Nephron (organoid): Measurements from ENCODE around the gene CEBPG.

Source experiments
- H3K27ac Mint-ChIP-seq, 3 experiments: 2 replicates each; pipeline ENCODE4 v1.8.0; 2020; ENCODE audit warnings: mixed read lengths in 3 of 3, mild to moderate bottlenecking in 2 of 3, moderate library complexity in 1 of 3
- H3K27me3 Mint-ChIP-seq: 2 replicates; pipeline ENCODE4 v1.8.0; 2021; ENCODE audit warnings: low read depth, mild to moderate bottlenecking, moderate library complexity, mixed read lengths
- H3K36me3 Mint-ChIP-seq: 2 replicates; pipeline ENCODE4 v1.8.0; 2020; ENCODE audit warnings: low read depth, mixed read lengths
- H3K4me1 Mint-ChIP-seq: 2 replicates; pipeline ENCODE4 v1.8.0; 2020; ENCODE audit warnings: mixed read lengths
- H3K4me3 Mint-ChIP-seq, 3 experiments: 2 replicates each; pipeline ENCODE4 v1.8.0; 2020; ENCODE audit warnings: mild to moderate bottlenecking in 3 of 3, mixed read lengths in 3 of 3, moderate library complexity in 2 of 3
- H3K9me3 Mint-ChIP-seq: 2 replicates; pipeline ENCODE4 v1.8.0; 2020; ENCODE audit warnings: mixed read lengths
- CTCF ChIP-seq, 3 experiments: fragments of 200-600 bp; sonication (generic); IDR thresholded peaks; one replicate each; pipeline ENCODE4 v1.5.0; 2021; ENCODE audit warnings: antibody characterized with exemption in 3 of 3; ENCODE audit not compliant: unreplicated experiment in 3 of 3

CEBPG gene

GRCh38 chr19:33348301-33349010, 25.1 kb upstream of the CEBPG start:
- no peaks in the 10 kb centered on the region for H3K9me3 Mint-ChIP-seq

GRCh38 chr19:33349319-33350289, 23.9 kb upstream of the CEBPG start:
- H3K36me3 Mint-ChIP-seq: no peaks in the 10 kb centered on the region
- H3K9me3 Mint-ChIP-seq: no peaks in the 10 kb centered on the region
- no peak for TF ChIP-seq CTCF (IDR thresholded peaks at IDR 0.05; ENCODE audit: unreplicated experiment in 3 of 3)
- no peak overlapping the region for H3K27ac Mint-ChIP-seq
- H3K4me3 Mint-ChIP-seq: no peak overlapping the region
- peaks cover 4% of the 10 kb centered on the region for H3K4me1 Mint-ChIP-seq
- peaks cover 43% of the 10 kb centered on the region for H3K27me3 Mint-ChIP-seq

More at GRCh38 chr19:33348301-33349010, 25.1 kb upstream of the CEBPG start:
- Mint-ChIP-seq H3K27me3 (peaks cover 48% of the 10 kb centered on the region), H3K36me3 (no peaks in the 10 kb centered on the region), H3K4me3 (no peak overlapping the region), H3K27ac (no peak overlapping the region), H3K4me1 (peaks cover 10% of the 10 kb centered on the region)
- no peak for TF ChIP-seq CTCF (IDR thresholded peaks at IDR 0.05; ENCODE audit: unreplicated experiment in 3 of 3)

GRCh38 chr19:33350538-33351309, 22.8 kb upstream of the CEBPG start:
- TF ChIP-seq CTCF (IDR thresholded peaks at IDR 0.05; ENCODE audit: unreplicated experiment in 3 of 3): no peak
- H3K27ac Mint-ChIP-seq: no peak overlapping the region

GRCh38 chr19:33355535-33355934, 18.0 kb upstream of the CEBPG start:
- no peak overlapping the region for H3K4me3 Mint-ChIP-seq
- H3K27me3 Mint-ChIP-seq: peaks cover 9% of the 10 kb centered on the region
- no peaks in the 10 kb centered on the region for H3K4me1 Mint-ChIP-seq
- no peak for TF ChIP-seq CTCF (IDR thresholded peaks at IDR 0.05; ENCODE audit: unreplicated experiment in 3 of 3)
- H3K27ac Mint-ChIP-seq: no peak overlapping the region
- H3K36me3 Mint-ChIP-seq: no peaks in the 10 kb centered on the region
- peaks cover 11% of the 10 kb centered on the region for H3K9me3 Mint-ChIP-seq

More at GRCh38 chr19:33350538-33351309, 22.8 kb upstream of the CEBPG start:
- peaks cover 32% of the 10 kb centered on the region for H3K27me3 Mint-ChIP-seq
- no peaks in the 10 kb centered on the region for H3K36me3 Mint-ChIP-seq
- H3K9me3 Mint-ChIP-seq: peaks cover 5% of the 10 kb centered on the region
- no peaks in the 10 kb centered on the region for H3K4me1 Mint-ChIP-seq
- H3K4me3 Mint-ChIP-seq: no peak overlapping the region

- no peaks in the 10 kb centered on the region for H3K4me1 Mint-ChIP-seq
- no peaks in the 10 kb centered on the region for H3K36me3 Mint-ChIP-seq
- peaks cover 11% of the 10 kb centered on the region for H3K9me3 Mint-ChIP-seq
- peaks cover 19% of the 10 kb centered on the region for H3K27me3 Mint-ChIP-seq
- no peak overlapping the region for H3K4me3 Mint-ChIP-seq
- no peak overlapping the region for H3K27ac Mint-ChIP-seq
- TF ChIP-seq CTCF (IDR thresholded peaks at IDR 0.05; ENCODE audit: unreplicated experiment in 3 of 3): no peak
Measured at GRCh38 chr19:33357556-33357955, 16.0 kb upstream of the CEBPG start.
